Type B pancreatic cell (in vitro differentiated cells): ENCODE results near the gene NF2. TPM values are rescaled to one million over a fixed set of nuclear protein-coding genes. Genes with fewer than 3 reads are reported as not detected.

Experiments
- DNase-seq: peaks from one replicate; pipeline ENCODE4 v3.0.0; 2021; ENCODE audit warnings: mixed read lengths; ENCODE audit not compliant: unreplicated experiment; ENCODE audit errors: extremely low spot score
- H3K27ac Mint-ChIP-seq: 2 replicates; pipeline ENCODE4 v1.8.0; 2021; ENCODE audit warnings: mild to moderate bottlenecking, mixed read lengths
- H3K27me3 Mint-ChIP-seq: 2 replicates; pipeline ENCODE4 v1.8.0; 2021; ENCODE audit warnings: mixed read lengths
- H3K36me3 Mint-ChIP-seq: 2 replicates; pipeline ENCODE4 v1.8.0; 2021; ENCODE audit warnings: mixed read lengths
- H3K4me1 Mint-ChIP-seq: one replicate; pipeline ENCODE4 v1.8.0; 2021; ENCODE audit warnings: mixed read lengths; ENCODE audit not compliant: unreplicated experiment
- H3K4me3 Mint-ChIP-seq: 2 replicates; pipeline ENCODE4 v1.8.0; 2021; ENCODE audit warnings: mild to moderate bottlenecking, mixed read lengths
- H3K9me3 Mint-ChIP-seq: 2 replicates; pipeline ENCODE4 v1.8.0; 2021; ENCODE audit warnings: mixed read lengths
- total RNA-seq: library from RNA; stranded (reverse); gene quantifications from 2 replicates; pipeline ENCODE4 v1.2.1, GENCODE V29; 2021; ENCODE audit warnings: low replicate concordance
- TF ChIP-seq, protein P1 (sequence below): fragments of 200-600 bp; sonication (generic); conservative IDR thresholded peaks from 2 replicates; pipeline ENCODE4 v1.5.0; 2021; ENCODE audit warnings: antibody characterized with exemption, mild to moderate bottlenecking

The NF2 gene
- total RNA-seq, 1 donor from 2014 or later: 45.6 TPM

DNA sequence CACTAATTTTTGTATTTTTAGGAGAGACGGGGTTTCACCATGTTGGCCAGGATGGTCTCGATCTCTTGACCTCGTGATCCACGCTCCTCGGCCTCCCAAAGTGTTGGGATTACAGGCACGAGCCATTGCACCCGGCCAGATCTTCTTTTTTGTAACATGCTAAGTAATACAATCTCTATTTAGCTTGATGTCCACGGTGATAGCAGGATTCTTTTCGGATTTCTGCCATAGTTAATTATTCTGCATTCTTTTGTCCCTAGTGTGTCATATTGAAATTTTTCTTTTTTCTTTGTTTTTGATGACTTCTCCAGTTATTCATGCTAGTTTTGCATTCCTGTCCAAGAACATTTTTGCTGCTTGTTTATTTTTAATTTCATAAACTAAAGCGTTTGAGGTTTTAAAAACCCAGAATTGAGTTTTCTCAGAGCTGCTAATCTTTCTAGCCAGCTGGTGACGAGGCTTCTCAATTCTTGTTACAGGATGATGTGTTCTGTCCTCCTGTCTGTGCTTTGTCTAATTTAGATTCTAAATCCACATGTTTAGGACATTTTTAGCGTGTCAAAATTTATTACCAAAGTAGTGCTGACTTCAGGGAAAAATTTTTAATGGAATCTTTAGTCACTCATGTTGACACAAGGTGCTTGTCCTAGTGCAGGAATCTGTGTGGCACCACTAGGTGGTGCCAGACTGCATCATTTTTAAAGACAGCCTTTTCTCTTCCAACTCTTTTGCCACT, 21.8 kb downstream of the NF2 start:
- peaks cover 4% of the 10 kb centered on the region for H3K9me3 Mint-ChIP-seq
- TF ChIP-seq, protein P1, sequence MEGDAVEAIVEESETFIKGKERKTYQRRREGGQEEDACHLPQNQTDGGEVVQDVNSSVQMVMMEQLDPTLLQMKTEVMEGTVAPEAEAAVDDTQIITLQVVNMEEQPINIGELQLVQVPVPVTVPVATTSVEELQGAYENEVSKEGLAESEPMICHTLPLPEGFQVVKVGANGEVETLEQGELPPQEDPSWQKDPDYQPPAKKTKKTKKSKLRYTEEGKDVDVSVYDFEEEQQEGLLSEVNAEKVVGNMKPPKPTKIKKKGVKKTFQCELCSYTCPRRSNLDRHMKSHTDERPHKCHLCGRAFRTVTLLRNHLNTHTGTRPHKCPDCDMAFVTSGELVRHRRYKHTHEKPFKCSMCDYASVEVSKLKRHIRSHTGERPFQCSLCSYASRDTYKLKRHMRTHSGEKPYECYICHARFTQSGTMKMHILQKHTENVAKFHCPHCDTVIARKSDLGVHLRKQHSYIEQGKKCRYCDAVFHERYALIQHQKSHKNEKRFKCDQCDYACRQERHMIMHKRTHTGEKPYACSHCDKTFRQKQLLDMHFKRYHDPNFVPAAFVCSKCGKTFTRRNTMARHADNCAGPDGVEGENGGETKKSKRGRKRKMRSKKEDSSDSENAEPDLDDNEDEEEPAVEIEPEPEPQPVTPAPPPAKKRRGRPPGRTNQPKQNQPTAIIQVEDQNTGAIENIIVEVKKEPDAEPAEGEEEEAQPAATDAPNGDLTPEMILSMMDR: peak; percentile 95
- H3K4me1 Mint-ChIP-seq: peaks cover 63% of the 10 kb centered on the region
- peak overlapping the region; percentile 30 for H3K27ac Mint-ChIP-seq
- no peaks in the 10 kb centered on the region for H3K27me3 Mint-ChIP-seq
- peaks cover 10% of the 10 kb centered on the region for H3K36me3 Mint-ChIP-seq
- no peak for DNase-seq
- no peak overlapping the region for H3K4me3 Mint-ChIP-seq

DNA sequence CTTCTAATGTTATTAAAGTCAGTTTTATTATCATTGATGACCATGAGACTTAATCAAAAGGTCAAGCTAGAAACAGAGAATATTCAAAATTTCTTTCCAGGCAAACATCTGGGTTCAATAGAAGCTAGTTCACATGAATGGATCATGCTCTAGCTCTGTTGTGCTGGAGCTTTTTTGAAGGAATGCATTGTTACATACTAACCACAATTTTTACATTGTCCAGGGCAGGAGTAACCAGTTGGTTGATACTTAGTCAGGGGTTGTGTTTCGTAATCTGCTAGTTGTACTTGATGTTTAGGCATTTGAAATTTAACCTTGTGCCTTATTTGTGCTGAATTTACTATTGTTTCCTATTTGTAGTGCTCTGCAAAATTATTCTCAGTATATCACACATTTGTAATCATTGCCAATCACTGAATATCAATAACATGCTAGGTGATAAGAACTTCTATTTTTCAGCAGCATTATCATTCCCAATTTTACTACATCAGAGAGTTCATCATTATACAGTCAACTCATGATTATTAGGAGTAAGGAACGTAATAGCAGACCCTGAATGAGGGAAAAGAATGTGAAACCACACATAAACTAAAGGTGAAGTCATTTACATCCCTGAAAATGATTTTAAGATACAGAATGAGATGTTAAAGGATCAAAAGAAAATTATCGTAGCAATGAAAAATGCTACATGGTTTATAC, 23.2 kb downstream of the NF2 start:
- Mint-ChIP-seq H3K9me3 (peaks cover 3% of the 10 kb centered on the region), H3K27ac (no peak overlapping the region), H3K4me3 (peak overlapping the region; percentile 29), H3K27me3 (no peaks in the 10 kb centered on the region), H3K36me3 (peaks cover 9% of the 10 kb centered on the region), H3K4me1 (peaks cover 70% of the 10 kb centered on the region)
- TF ChIP-seq, protein P1: no peak
- DNase-seq: no peak

DNA sequence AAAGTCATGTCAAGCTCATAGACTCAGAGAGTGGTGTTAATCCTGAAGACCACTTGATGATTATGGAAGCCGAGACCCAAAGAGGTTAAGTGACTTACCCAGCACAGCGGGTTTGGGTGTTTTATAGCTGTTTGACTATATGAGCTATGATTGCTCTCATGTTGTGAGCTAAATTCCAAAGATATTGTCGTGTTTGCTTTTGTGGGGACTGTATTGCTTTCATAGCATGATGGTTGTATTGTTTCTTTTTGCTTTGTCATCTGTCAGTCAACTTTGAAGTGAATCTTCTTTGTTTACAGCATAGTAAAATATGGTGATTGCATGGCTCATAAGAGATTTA, 23.7 kb downstream of the NF2 start:
- no peak for DNase-seq
- Mint-ChIP-seq H3K4me1 (peaks cover 67% of the 10 kb centered on the region), H3K27ac (no peak overlapping the region), H3K9me3 (no peaks in the 10 kb centered on the region), H3K4me3 (no peak overlapping the region), H3K36me3 (peaks cover 6% of the 10 kb centered on the region), H3K27me3 (peaks cover 2% of the 10 kb centered on the region)
- TF ChIP-seq, protein P1: no peak

DNA sequence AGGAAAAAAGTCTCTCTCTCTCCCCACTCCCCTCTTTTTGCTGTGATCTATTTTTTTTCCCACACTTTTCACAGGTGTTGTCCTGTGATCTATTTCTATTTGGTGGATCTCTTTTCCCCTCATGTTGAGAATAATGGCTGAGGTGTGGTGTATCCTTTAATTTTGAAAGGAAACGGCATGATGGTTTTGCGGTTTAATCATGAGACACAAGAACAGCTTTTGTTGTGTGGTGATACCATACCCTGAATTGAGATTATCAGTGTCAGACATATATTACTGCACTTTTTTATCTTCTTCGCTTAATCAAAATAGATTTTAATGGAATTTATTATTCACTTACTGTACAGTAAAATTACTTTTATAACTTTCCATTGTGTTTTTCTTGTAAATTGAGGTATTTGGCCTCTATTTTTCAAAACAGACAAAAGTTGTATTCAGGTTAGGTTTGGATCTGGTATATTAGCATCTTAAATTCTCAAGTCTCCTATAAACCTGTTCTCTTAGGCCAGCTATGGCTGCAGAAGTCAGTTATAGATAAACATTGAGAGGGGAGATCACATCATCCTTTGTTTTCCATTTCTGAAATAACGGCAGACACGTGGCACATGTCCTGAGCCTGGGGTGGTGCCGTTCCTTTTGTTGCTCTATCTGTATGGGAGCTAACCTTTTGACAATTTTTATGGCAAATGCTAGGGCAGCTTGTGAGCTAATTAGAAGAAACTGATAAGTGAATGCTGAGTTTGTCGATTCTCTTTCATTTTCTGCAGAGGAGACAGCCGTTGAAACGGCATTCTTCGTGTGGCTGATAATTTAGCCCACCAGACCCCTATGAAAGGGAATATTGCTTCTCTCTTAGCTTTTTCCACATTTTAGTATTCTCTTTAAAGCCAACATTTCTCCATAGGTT, 25.8 kb downstream of the NF2 start:
- no peaks in the 10 kb centered on the region for H3K9me3 Mint-ChIP-seq
- DNase-seq: no peak
- H3K4me3 Mint-ChIP-seq: no peak overlapping the region
- peaks cover 55% of the 10 kb centered on the region for H3K4me1 Mint-ChIP-seq
- TF ChIP-seq, protein P1: no peak
- peaks cover 2% of the 10 kb centered on the region for H3K27me3 Mint-ChIP-seq
- peaks cover 6% of the 10 kb centered on the region for H3K36me3 Mint-ChIP-seq
- H3K27ac Mint-ChIP-seq: no peak overlapping the region

DNA sequence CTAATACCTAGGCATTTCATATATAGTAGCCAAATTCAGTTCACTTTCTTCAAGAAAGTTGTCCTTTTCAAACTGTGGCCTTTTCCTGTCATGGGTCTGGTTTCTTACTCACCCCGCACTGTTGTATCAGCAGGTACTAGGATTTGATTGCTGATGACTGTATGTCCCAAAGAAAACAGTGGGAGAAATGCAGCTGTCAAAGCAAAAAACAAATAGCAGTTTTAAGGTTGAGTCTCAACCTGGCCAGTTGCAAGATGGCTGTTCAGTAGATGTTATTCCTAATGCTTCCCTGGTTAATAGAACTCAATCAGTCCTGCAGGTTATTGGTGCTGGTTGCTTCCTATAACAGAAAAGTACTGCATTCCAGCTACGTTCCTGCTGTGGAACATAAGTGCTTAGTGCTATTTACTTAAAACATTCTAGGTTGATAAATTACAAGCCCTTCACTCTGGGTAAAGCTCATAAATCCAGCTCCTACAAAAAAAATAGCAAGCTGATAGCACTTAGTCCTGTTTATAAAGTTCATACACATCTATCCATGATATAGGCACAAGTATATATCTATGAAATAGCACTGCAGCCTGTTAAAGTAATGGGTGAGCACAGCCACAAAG, 26.6 kb downstream of the NF2 start:
- no peak for DNase-seq
- TF ChIP-seq, protein P1: no peak
- peaks cover 6% of the 10 kb centered on the region for H3K36me3 Mint-ChIP-seq
- H3K9me3 Mint-ChIP-seq: no peaks in the 10 kb centered on the region
- no peak overlapping the region for H3K27ac Mint-ChIP-seq
- H3K4me3 Mint-ChIP-seq: no peak overlapping the region
- peaks cover 2% of the 10 kb centered on the region for H3K27me3 Mint-ChIP-seq
- H3K4me1 Mint-ChIP-seq: peaks cover 54% of the 10 kb centered on the region
